ENCODE results near the gene MZT2B. TPM values are rescaled to one million over a fixed set of nuclear protein-coding genes. Genes with fewer than 3 reads are reported as not detected.
"Not testable (repeated sequence)": the region's sequence is repeated elsewhere in the genome, so short reads cannot be mapped to it uniquely, and the experiment has no call there.

The MZT2B gene
- total and polyA plus RNA-seq, 2 of the 4 experiments (the other 2 are of a cell fraction), result 24.9 to 115 TPM

DNA sequence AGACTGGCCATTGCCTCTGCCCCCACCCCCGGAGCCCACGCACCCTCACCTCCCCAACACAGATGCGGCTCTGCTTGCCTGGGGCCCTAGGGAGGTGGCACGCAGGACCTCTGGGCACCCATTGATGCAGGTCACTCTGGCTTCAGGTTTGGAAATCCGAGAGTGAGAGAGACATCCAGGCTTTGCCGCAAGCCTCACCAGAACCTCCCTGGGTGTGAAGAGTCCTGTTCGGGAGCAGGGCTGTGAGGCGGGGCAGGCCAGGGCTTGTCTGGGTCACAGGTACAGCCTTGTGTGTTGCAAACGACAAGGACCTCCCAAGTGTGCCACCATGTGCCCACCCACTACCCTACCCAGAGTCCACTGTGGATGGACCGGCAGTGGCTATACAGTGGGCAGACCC, 45.5 kb upstream of the MZT2B start:
- H3K56ac ChIP-seq (ENCODE audit: extremely low read depth, insufficient read depth, low read length); H3K4me1 ChIP-seq (ENCODE audit: control insufficient read depth, insufficient read depth, low read length); POLR2A ChIA-PET (ENCODE audit: unreplicated experiment); H3K9me3 ChIP-seq (ENCODE audit: control insufficient read depth, insufficient read depth, low read length); H3K14ac ChIP-seq (replicated peaks; ENCODE audit: low read depth, low read length); H2BK5ac ChIP-seq (ENCODE audit: low read depth, low read length, poor library complexity, severe bottlenecking); H4K8ac ChIP-seq (ENCODE audit: low read depth in 2 of 2, low read length in 2 of 2); H2BK120ac ChIP-seq (ENCODE audit: low read depth, low read length); H2AK9ac ChIP-seq (replicated peaks; ENCODE audit: low read depth, low read length, poor library complexity); H3K36me3 ChIP-seq (ENCODE audit: control insufficient read depth, insufficient read depth, low read length); H4K20me1 ChIP-seq (ENCODE audit: insufficient read depth, low read length); H2AK5ac ChIP-seq (ENCODE audit: low read depth, low read length); H3K27me3 ChIP-seq (ENCODE audit: control insufficient read depth, insufficient read depth, low read length); H3K9me1 ChIP-seq (ENCODE audit: insufficient read depth, low read length); H3K23ac ChIP-seq (ENCODE audit: low read depth, low read length); H2AFZ ChIP-seq (replicated peaks; ENCODE audit: low read length, poor library complexity); BruUV-seq (replicated peaks); H3K4me2 ChIP-seq (ENCODE audit: low read depth, low read length); H3K4me3 ChIP-seq (ENCODE audit: insufficient read depth, low read depth, low read length); intact Hi-C loops (cut with micrococcal nuclease); H4K5ac ChIP-seq (ENCODE audit: low read depth, low read length); CTCF ChIA-PET; ATAC-seq (ENCODE audit: low read depth); H3K4ac ChIP-seq (ENCODE audit: low read depth, low read length); H4K91ac ChIP-seq (ENCODE audit: insufficient read depth, low read depth, low read length); dilution Hi-C loops (cut with HindIII; ENCODE audit: low sequenced_read_pairs, unreplicated experiment); H3K79me1 ChIP-seq (ENCODE audit: low read depth in 1 of 2, low read length in 2 of 2); in situ Hi-C loops (cut with MboI; ENCODE audit: low sequenced_read_pairs); H2BK15ac ChIP-seq (ENCODE audit: low read depth, low read length); H3K9ac ChIP-seq (ENCODE audit: low read depth, low read length); H3K27ac ChIP-seq (ENCODE audit: insufficient read depth, low read length); H3K18ac ChIP-seq (ENCODE audit: low read depth, low read length); DNase-seq; H2BK20ac ChIP-seq (ENCODE audit: low read depth, low read length): not testable (repeated sequence)
- no CpG with 5 or more reads among the region's 10 CpGs for WGBS, 2 experiments (ENCODE audit: extremely low coverage in 2 of 2, insufficient read length in 1 of 2)

DNA sequence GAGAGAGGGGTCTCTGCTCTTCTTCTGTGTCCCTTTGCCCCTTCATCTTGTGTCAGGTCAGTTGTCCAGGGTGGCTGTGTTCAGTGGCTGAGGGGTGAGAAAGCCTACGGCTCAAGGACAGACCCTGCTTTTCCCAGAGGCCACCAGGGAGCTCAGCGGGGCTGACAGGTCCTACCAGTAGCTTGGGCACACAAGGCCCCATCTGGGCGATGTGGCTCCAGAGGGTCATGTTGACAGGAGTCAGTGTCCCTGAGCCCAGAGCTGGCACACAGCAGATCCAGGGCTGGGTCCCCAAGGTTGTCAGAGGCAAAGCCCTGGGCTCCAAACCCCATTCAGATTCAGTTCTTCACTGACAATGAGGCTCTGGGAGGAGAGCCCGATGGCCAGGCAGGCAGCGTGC, 44.9 kb upstream of the MZT2B start:
- H4K20me1 ChIP-seq (ENCODE audit: insufficient read depth, low read length); ATAC-seq (ENCODE audit: low read depth); H2AFZ ChIP-seq (replicated peaks; ENCODE audit: low read length, poor library complexity); H3K18ac ChIP-seq (ENCODE audit: low read depth, low read length); intact Hi-C loops (cut with micrococcal nuclease); H4K5ac ChIP-seq (ENCODE audit: low read depth, low read length); H2AK9ac ChIP-seq (replicated peaks; ENCODE audit: low read depth, low read length, poor library complexity); H3K79me1 ChIP-seq (ENCODE audit: low read depth in 1 of 2, low read length in 2 of 2); H3K4me2 ChIP-seq (ENCODE audit: low read depth, low read length); H2BK5ac ChIP-seq (ENCODE audit: low read depth, low read length, poor library complexity, severe bottlenecking); H3K27ac ChIP-seq (ENCODE audit: insufficient read depth, low read length); H3K9me1 ChIP-seq (ENCODE audit: insufficient read depth, low read length); POLR2A ChIA-PET (ENCODE audit: unreplicated experiment); H4K8ac ChIP-seq (ENCODE audit: low read depth in 2 of 2, low read length in 2 of 2); H2BK20ac ChIP-seq (ENCODE audit: low read depth, low read length); H2BK15ac ChIP-seq (ENCODE audit: low read depth, low read length); DNase-seq; H3K9me3 ChIP-seq (ENCODE audit: control insufficient read depth, insufficient read depth, low read length); dilution Hi-C loops (cut with HindIII; ENCODE audit: low sequenced_read_pairs, unreplicated experiment); H3K27me3 ChIP-seq (ENCODE audit: control insufficient read depth, insufficient read depth, low read length); H3K14ac ChIP-seq (replicated peaks; ENCODE audit: low read depth, low read length); H3K56ac ChIP-seq (ENCODE audit: extremely low read depth, insufficient read depth, low read length); BruUV-seq (replicated peaks); H3K36me3 ChIP-seq (ENCODE audit: control insufficient read depth, insufficient read depth, low read length); H3K4ac ChIP-seq (ENCODE audit: low read depth, low read length); H2AK5ac ChIP-seq (ENCODE audit: low read depth, low read length); H3K4me1 ChIP-seq (ENCODE audit: control insufficient read depth, insufficient read depth, low read length); H3K4me3 ChIP-seq (ENCODE audit: insufficient read depth, low read depth, low read length); H2BK120ac ChIP-seq (ENCODE audit: low read depth, low read length); H4K91ac ChIP-seq (ENCODE audit: insufficient read depth, low read depth, low read length); in situ Hi-C loops (cut with MboI; ENCODE audit: low sequenced_read_pairs); H3K9ac ChIP-seq (ENCODE audit: low read depth, low read length); CTCF ChIA-PET; H3K23ac ChIP-seq (ENCODE audit: low read depth, low read length): not testable (repeated sequence)
- no CpG with 5 or more reads among the region's 5 CpGs for WGBS, 2 experiments (ENCODE audit: extremely low coverage in 2 of 2, insufficient read length in 1 of 2)

Data from IMR-90 (cell line).